GM19238 (cell line): ENCODE data around the gene TNXB.
"Not testable (repeated sequence)": the region's sequence is repeated elsewhere in the genome, so short reads cannot be mapped to it uniquely, and the experiment has no call there.

Experiments used
- DNase-seq: peaks from one replicate; pipeline ENCODE4 v3.0.0; 2011; ENCODE audit warnings: low spot score; ENCODE audit not compliant: insufficient read length

The TNXB gene

GRCh38 chr6:32004864-32005537, 104.1 kb downstream of the TNXB start:
- peak; percentile 0 for DNase-seq

GRCh38 chr6:32004393-32004792, 104.7 kb downstream of the TNXB start:
- DNase-seq, result not testable (repeated sequence)

GRCh38 chr6:32003301-32003700, 105.8 kb downstream of the TNXB start:
- DNase-seq, result not testable (repeated sequence)

- DNase-seq, result not testable (repeated sequence)
Observed at GRCh38 chr6:32002546-32003268, 106.4 kb downstream of the TNXB start.

- not testable (repeated sequence) for DNase-seq
Observed at GRCh38 chr6:31996385-31996784, 112.8 kb downstream of the TNXB start.

GRCh38 chr6:31994421-31994820, 114.7 kb downstream of the TNXB start:
- not testable (repeated sequence) for DNase-seq
